Calu3 (cell line): Measurements from ENCODE around the gene TSPAN18. TPM values are rescaled to one million over a fixed set of nuclear protein-coding genes. Genes with fewer than 3 reads are reported as not detected.

Source experiments
- BruUV-seq: library from RNA; stranded (reverse); fragments of 400-500 nt; replicated peaks from 2 replicates; lab custom pipeline; 2021; lab: Mats Ljungman, UMichigan
- CTCF ChIA-PET: fragments of 300-600 bp; sonication (Branson Sonifier 250); formaldehyde crosslinking; loops from one replicate; lab custom pipeline; 2022; ENCODE audit warnings: antibody characterized with exemption; lab: Charles Lee
- DNase-seq: peaks from one replicate; pipeline ENCODE4 v3.0.0; 2022
- H3K27ac Mint-ChIP-seq: one replicate; pipeline ENCODE4 v1.8.0; 2022; ENCODE audit warnings: mixed read lengths; ENCODE audit not compliant: unreplicated experiment
- H3K27me3 Mint-ChIP-seq: one replicate; pipeline ENCODE4 v1.8.0; 2022; ENCODE audit warnings: mixed read lengths; ENCODE audit not compliant: unreplicated experiment
- H3K36me3 Mint-ChIP-seq: one replicate; pipeline ENCODE4 v1.8.0; 2022; ENCODE audit warnings: mild to moderate bottlenecking, moderate library complexity, mixed read lengths; ENCODE audit not compliant: insufficient read depth, unreplicated experiment
- H3K4me1 Mint-ChIP-seq: one replicate; pipeline ENCODE4 v1.8.0; 2022; ENCODE audit warnings: mild to moderate bottlenecking, low read depth, mixed read lengths; ENCODE audit not compliant: unreplicated experiment
- H3K4me3 Mint-ChIP-seq: one replicate; pipeline ENCODE4 v1.8.0; 2022; ENCODE audit warnings: mild to moderate bottlenecking, low read depth, moderate library complexity, mixed read lengths; ENCODE audit not compliant: unreplicated experiment
- H3K9me3 Mint-ChIP-seq: one replicate; pipeline ENCODE4 v1.8.0; 2022; ENCODE audit warnings: low read depth, mixed read lengths; ENCODE audit not compliant: unreplicated experiment
- CTCF ChIP-seq: fragments of 200-600 bp; IDR thresholded peaks from one replicate; pipeline ENCODE4 v1.8.0; 2022; ENCODE audit warnings: antibody characterized with exemption; ENCODE audit not compliant: unreplicated experiment
- intact Hi-C: fragments of 100-400 bp; cut with micrococcal nuclease; formaldehyde crosslinking; loops from one replicate; pipeline ENCODE4 v1.10.0; 2022; ENCODE audit not compliant: unreplicated experiment
- total RNA-seq: library from RNA; stranded (reverse); gene quantifications from 2 replicates; pipeline ENCODE4 v1.2.3, GENCODE V29; 2022

Gene TSPAN18
- total RNA-seq, 1 experiment from 2014 or later = not detected

DNA sequence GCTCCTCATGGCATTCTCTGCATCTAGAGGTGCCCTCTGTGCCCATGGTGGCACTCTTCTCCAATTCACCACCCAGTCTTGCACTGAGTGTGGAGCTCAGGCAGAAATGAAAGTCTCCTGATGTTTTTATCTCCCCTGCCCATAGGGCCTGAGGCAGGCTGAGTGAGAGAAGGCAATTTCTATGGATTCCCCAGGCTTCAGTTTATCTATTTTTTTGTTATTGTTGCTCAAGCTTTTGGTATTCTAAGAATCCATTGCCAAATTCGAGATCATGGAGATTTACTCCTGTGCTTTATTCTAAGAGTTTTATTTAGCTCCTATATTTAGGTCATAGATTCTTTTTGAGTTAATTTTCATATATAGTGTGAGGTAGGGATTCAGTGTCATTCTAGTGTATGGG lies 40.7 kb downstream of the TSPAN18 start:
- CTCF ChIA-PET = interaction anchor here (1.4 kb wide), 1 partner anchor 8 kb away, joined by 5 read pairs; no protein-coding TSS in a partner anchor
- BruUV-seq = no TSS peak
- intact Hi-C loops = no loop called here
- no peaks in the 10 kb centered on the region for H3K36me3 Mint-ChIP-seq
- peaks cover 2% of the 10 kb centered on the region for H3K9me3 Mint-ChIP-seq
- H3K4me3 Mint-ChIP-seq = no peak overlapping the region
- no peak overlapping the region for H3K27ac Mint-ChIP-seq
- H3K4me1 Mint-ChIP-seq = peaks cover 6% of the 10 kb centered on the region
- H3K27me3 Mint-ChIP-seq = no peaks in the 10 kb centered on the region
- no peak for DNase-seq
- no peak for TF ChIP-seq CTCF

DNA sequence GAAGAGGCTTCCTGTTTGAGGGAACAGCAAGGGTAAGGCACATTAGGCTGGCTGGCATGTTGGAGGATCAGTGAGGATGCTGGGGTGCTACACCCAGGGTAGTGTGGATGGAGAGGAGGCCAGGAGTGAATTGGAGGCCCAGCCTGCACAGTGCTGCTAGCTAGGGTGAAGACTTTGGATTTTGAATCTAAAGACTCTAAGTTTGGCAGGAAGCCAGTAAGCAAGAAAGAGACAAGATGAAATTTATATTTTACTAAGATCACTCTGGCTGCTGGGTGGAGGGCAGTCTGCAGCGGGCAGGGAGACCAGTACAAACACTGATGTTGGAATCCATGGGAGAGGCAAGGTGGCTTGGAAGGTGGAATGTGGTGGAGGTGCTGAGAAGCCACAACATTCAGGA lies 43.6 kb downstream of the TSPAN18 start:
- Mint-ChIP-seq H3K27me3 (peaks cover 19% of the 10 kb centered on the region), H3K4me3 (no peak overlapping the region), H3K27ac (no peak overlapping the region), H3K4me1 (peaks cover 6% of the 10 kb centered on the region), H3K36me3 (no peaks in the 10 kb centered on the region), H3K9me3 (peaks cover 2% of the 10 kb centered on the region)
- TF ChIP-seq CTCF = no peak
- CTCF ChIA-PET = no interaction called here
- no peak for DNase-seq
- intact Hi-C loops = loop anchor here (10.0 kb wide), 1 partner anchor 216 kb away; no protein-coding TSS in a partner anchor
- BruUV-seq = no TSS peak

DNA sequence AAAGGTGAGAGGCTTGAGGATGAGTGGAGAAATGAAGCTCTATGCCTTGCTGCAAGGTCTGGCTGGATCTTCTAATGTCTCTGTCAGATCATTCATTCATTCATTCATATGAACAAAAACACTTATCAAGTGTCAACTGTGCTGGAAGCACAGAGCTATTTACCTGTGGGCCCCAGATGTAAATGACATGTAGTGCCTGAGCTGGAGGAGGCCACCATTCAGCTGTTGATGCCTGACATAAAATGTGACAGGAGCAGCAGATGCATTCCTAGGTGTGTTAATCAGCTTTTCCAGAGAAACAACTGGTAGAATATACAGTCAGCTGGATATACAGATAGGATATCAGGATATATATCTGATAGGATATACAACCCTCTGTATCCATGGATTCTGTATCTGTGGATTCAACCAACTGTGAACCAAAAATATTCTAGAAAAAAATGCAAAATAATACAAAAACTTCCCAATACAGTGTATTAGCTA lies 44.5 kb downstream of the TSPAN18 start:
- CTCF ChIA-PET = no interaction called here
- no TSS peak for BruUV-seq
- no peak for TF ChIP-seq CTCF
- Mint-ChIP-seq H3K36me3 (no peaks in the 10 kb centered on the region), H3K27me3 (peaks cover 25% of the 10 kb centered on the region), H3K4me1 (peaks cover 6% of the 10 kb centered on the region), H3K4me3 (no peak overlapping the region), H3K27ac (no peak overlapping the region), H3K9me3 (peaks cover 2% of the 10 kb centered on the region)
- DNase-seq = no peak
- intact Hi-C loops = loop anchor here (10.0 kb wide), 1 partner anchor 216 kb away; no protein-coding TSS in a partner anchor

DNA sequence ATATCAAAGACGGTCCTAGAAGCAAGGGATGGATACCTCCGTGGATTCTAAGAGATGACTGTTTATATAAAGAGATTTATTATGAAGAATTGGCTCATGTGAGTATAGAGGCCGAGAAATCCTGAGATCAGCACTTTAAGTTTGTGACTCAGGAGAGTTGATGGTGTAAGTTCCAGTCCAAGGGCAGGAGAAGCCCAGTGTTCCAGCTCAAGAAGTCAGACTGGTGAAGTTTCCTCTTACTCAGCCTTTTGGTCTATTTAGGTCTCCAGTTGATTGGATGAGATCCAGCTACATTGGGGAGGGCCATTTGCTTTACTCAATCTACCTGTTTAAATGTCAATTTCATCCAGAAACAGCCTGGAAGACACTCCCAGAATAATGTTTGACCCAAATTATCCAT lies 45.1 kb downstream of the TSPAN18 start:
- peaks cover 26% of the 10 kb centered on the region for H3K27me3 Mint-ChIP-seq
- CTCF ChIA-PET = no interaction called here
- peaks cover 6% of the 10 kb centered on the region for H3K4me1 Mint-ChIP-seq
- intact Hi-C loops = loop anchor here (10.0 kb wide), 1 partner anchor 217 kb away; no protein-coding TSS in a partner anchor
- BruUV-seq = no TSS peak
- no peak for DNase-seq
- H3K9me3 Mint-ChIP-seq = peaks cover 2% of the 10 kb centered on the region
- no peak for TF ChIP-seq CTCF
- H3K27ac Mint-ChIP-seq = no peak overlapping the region
- no peaks in the 10 kb centered on the region for H3K36me3 Mint-ChIP-seq
- H3K4me3 Mint-ChIP-seq = no peak overlapping the region
